ENCODE results near the gene GPR39.
A peak's percentile ranks its signal among the peaks of the same experiment; 100 is the strongest.

The GPR39 gene

GRCh38 chr2:132446444-132446843, 29.8 kb downstream of the GPR39 start:
- DNase-seq (ENCODE audit: low spot score): no peak

- DNase-seq (ENCODE audit: low spot score): no peak
Observed at GRCh38 chr2:132448331-132448730, 31.7 kb downstream of the GPR39 start.

GRCh38 chr2:132448771-132449170, 32.2 kb downstream of the GPR39 start:
- peak; percentile 46 for DNase-seq (ENCODE audit: low spot score)

- DNase-seq (ENCODE audit: low spot score): no peak
Observed at GRCh38 chr2:132449868-132450267, 33.3 kb downstream of the GPR39 start.

- DNase-seq (ENCODE audit: low spot score): no peak
Observed at GRCh38 chr2:132460781-132461180, 44.2 kb downstream of the GPR39 start.

- no peak for DNase-seq (ENCODE audit: low spot score)
Observed at GRCh38 chr2:132462236-132462635, 45.6 kb downstream of the GPR39 start.

- DNase-seq (ENCODE audit: low spot score): no peak
Observed at GRCh38 chr2:132463719-132464118, 47.1 kb downstream of the GPR39 start.

DNA sequence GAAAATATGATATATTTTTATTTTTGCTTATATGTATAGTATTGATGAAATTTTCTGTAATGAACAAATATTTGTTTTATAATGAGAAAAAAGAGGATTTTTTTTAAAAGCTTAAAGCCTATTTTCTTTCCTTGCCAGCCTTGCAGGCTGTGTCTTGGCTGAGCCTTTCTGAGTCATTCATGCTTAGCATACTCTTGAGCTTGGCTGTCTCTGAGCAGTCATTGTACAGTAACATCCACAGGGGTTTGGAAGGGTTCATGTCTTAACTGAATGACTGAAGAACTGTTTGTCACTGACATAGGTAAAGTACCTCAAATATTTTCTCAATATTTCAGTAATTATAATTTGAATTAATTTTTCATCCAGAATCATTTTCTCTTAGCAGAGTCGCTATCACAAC, 49.3 kb downstream of the GPR39 start:
- DNase-seq (ENCODE audit: low spot score): no peak

DNA sequence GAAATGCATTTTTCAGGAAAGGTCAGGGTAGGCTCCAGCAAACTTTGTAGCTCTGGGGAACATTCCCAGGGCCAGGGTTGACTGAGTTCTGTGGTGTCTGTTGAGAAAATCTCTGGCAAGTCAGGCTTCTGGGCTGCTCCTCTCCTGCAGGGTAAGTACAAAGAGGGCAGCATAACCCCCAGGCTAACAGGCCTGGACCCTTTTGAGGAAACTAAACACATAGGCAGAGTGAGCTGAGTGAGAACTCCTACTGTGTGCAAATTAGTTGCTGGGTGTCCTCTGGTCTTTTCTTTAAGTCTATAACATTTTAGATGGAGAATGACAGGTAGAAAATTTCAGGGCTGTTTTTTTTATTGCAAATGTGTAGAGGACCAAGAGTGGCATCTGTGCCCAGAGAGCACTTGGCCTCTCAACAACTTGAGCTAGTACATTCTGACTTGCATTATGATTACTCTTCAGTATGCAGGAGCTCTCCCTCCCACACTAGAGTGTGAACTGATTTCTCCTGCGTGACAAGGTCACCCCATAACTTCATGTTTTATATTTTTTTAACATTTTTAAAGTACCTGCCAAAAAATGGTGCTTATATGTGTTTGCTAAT, 49.9 kb downstream of the GPR39 start:
- DNase-seq (ENCODE audit: low spot score): no peak

- no peak for DNase-seq (ENCODE audit: low spot score)
Observed at GRCh38 chr2:132468821-132469675, 52.4 kb downstream of the GPR39 start.

DNA sequence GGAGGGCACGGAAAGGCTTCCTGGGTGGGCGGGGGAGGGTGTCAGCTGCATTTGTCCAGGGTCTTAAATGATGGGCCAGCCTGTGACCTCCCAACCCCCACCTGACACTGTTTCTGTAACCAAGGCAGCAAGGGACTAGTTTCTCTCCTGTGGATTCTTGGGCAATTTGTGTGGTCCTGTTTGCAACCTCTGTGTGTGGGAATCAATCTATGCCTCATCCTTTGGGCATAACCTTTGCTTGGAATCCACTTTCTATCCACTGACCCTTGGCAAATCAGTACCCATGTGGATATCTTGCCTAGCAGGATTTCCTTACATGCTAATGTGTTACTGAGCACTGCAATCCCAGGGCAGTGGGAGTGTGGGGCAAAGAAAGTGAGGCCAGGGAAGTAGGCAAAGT, 54.1 kb downstream of the GPR39 start:
- DNase-seq (ENCODE audit: low spot score): no peak

DNA sequence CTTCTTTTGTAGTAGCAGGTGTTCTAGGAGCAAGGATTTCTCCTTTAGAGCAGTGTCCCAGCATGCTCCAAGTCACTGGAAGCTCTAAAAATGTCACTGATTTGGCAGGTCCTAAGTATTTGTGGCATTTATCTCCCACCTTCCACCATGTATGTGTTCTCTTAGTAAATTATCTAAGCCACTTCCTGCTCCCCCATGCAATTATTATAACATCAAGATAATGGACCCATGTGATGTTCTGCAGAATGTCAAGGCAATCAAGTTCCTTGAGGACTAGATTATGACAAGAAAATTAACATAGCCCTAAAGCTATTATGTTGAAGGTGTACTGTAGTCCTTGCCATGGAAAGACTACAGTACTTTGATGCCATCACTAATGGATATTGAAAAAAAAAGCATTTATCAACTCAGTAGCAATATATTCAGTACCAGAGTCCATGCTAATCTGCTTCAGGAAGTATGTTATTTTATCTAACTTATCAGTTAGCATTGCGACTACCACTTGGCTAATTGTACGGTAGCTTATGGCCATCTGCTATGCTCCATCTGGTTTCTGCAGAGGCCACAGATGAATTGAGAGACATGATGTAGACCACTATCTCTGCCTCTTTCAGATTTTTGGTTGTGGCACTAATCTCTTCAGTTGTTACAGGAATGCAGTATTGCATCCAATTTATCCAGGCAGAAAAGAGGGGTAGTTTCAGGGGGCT, 56.7 kb downstream of the GPR39 start:
- DNase-seq (ENCODE audit: low spot score): no peak

- no peak for DNase-seq (ENCODE audit: low spot score)
Observed at GRCh38 chr2:132475615-132476014, 59.0 kb downstream of the GPR39 start.

- DNase-seq (ENCODE audit: low spot score): no peak
Observed at GRCh38 chr2:132477436-132477835, 60.8 kb downstream of the GPR39 start.

DNA sequence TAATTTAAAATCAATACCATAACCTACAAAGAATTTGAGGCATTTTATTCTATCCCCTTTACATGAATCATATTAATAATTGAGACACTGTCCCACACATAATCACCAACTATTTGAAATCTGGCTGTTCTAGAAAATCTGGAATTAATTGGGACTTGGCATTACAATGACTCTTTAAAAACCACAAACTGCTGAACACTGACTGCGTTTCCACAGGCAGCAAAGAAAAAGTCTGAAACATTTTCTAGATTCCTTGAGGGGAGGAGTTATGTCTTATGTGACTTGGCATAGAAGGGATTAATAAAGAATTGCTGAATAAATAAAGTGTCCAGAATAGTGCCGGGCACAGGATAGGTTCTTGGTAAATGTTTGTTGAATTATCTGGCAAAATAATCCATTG, 61.4 kb downstream of the GPR39 start:
- no peak for DNase-seq (ENCODE audit: low spot score)

- no peak for DNase-seq (ENCODE audit: low spot score)
Observed at GRCh38 chr2:132478461-132479105, 62.0 kb downstream of the GPR39 start.

DNA sequence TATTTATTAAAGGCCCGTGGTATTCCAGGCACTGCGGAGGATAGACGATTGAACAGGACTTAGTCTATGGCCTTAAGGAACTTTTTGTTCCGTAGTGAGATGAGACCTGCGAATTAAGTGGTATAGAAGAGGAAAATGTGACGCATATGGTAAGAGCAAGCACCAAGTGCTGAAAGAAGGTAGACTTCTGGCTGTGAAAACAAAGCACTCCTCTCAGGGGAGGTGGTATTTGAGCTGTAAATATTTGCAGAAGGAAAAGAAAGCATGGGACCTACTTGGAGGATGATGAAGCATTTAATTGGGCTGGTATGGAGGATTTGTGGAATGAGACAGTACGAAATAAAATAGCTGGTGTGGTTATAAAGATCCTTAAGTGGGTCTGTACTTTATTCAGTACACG, 62.5 kb downstream of the GPR39 start:
- DNase-seq (ENCODE audit: low spot score): no peak

- DNase-seq (ENCODE audit: low spot score): no peak
Observed at GRCh38 chr2:132482821-132483220, 66.2 kb downstream of the GPR39 start.

DNA sequence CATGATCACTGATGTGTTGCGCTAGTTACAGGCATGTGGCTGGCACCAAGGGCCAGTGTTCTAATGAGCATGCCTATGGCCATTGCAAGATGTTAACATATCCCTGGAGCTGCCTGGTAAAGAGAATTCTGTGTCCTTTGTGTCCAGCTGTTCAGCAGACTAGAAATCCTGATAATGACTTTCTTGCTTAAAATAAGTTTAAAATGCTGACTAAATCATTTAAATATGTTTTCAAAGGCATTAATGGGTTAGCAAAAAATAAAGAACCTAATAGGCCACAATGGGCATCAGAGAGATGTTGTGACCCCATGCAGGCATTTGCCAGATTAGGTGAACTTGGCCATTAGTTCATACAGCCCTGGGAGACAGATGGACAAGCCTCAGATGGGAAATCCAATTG, 67.5 kb downstream of the GPR39 start:
- DNase-seq (ENCODE audit: low spot score): no peak

DNA sequence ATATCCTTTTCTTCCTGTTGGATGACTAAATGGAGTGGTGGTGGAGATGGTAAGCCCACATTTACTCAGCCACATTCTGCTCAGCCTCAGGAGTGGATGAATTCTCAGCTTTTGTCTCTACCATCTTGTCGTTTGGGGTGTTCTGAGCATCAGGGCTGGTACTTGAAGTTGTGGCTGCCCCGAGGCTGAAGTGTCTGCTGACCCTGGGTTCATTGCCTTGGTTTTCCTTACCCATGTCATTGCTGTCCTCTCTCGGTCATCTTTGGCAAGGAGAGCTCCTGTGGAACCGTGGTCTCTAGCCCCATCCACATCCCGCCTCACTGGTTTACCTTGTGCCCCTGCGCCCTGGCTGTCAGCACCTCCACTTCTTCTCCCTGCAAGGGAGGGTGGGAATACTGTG, 71.9 kb downstream of the GPR39 start:
- no peak for DNase-seq (ENCODE audit: low spot score)

DNA sequence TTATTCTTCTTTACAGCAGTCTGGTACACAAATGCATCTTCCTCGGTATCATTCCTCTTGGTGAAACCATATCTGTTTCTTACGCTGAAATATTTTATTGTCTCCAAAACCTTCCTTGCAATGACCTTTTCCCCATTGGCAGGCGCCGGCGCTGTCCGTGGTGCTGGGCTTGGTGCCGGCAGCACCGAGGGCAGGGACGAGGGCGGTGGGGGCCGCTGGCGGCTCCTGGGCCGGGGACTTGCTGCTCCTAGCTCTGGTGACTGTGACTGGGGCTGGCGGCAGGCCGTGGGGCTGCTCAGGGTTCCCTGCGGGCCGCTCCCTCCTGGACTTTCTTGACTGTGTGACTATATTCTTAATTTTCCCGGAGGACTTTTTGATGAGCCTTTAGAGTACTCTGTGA, 72.5 kb downstream of the GPR39 start:
- no peak for DNase-seq (ENCODE audit: low spot score)

DNA sequence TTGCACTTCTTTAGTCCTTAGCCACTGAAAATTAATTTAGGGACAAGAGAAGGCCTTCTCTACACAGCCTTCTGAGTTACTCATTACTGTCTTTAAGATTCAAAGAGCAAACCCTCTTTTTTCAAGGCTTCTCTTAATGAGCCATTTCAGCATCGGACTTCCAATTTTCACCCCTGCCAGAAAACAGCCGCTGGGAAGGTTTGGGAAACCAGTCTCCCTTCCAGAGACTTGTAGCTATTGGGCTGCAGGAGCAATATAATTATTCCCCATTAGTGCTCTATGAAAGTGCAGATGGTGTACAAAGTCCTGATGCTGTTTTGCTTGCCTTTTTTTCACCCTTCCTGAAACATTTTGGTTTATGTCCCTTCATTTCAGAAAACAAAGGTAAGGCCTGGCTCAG, 79.3 kb downstream of the GPR39 start:
- no peak for DNase-seq (ENCODE audit: low spot score)

DNA sequence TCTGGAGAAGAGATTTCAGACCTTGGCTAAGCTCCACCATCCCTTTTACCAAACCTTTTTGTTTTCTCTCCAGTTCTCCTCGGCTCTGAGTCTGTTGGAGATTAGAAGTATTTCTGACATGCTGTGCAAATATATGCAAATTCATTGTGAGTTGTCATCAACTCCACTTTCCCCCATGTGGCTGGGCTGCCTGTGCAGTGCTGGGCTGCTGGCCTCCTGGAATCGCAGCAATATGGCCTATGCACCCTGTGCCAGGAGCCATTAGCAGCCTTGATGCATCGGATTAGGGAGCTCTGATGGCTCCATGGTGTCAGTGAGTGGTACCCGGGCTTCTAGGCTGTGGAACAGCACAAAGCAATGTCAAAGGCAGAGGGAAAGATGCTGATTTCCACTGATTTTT, 80.0 kb downstream of the GPR39 start:
- DNase-seq (ENCODE audit: low spot score): no peak
